ENCODE measurements around the gene GTF3C1.

DNA sequence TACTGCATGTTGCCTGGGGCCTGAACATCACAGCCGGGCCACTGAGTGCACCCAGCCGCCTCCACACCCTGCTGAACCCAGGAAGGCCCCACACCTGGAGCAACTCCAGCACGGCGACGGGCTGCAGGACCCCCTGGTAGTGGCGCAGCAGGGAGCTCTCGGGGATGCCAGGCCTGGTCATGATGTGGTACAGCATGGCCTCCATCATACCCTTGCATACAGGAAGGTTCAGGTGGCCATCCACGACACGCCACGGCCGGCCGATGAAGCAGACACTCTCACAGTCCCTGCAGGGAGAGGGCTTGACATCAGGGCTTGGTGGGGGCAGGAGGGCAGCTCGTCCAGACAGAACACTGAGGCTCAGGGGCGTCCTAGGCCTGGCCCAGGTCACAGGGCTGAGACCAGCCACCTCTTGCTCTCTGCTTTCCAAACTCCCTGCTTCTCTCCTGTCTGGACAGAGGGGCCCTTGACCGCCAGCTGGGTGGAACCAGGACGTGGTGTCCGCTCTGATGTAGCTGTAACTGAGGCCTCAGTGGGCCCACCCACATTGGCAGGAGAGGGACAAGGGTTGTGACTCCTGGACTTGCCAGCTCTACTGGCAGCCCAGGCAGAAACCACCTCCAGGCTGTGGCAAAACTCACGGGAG lies 87.4 kb downstream of the GTF3C1 start:
- no peak for TF ChIP-seq EZH2 (IDR thresholded peaks at IDR 0.05; ENCODE audit: borderline replicate concordance, insufficient read depth, low read depth, low read length, poor library complexity, severe bottlenecking)
- TF ChIP-seq, protein P1, sequence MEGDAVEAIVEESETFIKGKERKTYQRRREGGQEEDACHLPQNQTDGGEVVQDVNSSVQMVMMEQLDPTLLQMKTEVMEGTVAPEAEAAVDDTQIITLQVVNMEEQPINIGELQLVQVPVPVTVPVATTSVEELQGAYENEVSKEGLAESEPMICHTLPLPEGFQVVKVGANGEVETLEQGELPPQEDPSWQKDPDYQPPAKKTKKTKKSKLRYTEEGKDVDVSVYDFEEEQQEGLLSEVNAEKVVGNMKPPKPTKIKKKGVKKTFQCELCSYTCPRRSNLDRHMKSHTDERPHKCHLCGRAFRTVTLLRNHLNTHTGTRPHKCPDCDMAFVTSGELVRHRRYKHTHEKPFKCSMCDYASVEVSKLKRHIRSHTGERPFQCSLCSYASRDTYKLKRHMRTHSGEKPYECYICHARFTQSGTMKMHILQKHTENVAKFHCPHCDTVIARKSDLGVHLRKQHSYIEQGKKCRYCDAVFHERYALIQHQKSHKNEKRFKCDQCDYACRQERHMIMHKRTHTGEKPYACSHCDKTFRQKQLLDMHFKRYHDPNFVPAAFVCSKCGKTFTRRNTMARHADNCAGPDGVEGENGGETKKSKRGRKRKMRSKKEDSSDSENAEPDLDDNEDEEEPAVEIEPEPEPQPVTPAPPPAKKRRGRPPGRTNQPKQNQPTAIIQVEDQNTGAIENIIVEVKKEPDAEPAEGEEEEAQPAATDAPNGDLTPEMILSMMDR (IDR thresholded peaks at IDR 0.05) = no peak
